Measurements from ENCODE around the gene RPS6KA2.

- TF ChIP-seq, protein P1, sequence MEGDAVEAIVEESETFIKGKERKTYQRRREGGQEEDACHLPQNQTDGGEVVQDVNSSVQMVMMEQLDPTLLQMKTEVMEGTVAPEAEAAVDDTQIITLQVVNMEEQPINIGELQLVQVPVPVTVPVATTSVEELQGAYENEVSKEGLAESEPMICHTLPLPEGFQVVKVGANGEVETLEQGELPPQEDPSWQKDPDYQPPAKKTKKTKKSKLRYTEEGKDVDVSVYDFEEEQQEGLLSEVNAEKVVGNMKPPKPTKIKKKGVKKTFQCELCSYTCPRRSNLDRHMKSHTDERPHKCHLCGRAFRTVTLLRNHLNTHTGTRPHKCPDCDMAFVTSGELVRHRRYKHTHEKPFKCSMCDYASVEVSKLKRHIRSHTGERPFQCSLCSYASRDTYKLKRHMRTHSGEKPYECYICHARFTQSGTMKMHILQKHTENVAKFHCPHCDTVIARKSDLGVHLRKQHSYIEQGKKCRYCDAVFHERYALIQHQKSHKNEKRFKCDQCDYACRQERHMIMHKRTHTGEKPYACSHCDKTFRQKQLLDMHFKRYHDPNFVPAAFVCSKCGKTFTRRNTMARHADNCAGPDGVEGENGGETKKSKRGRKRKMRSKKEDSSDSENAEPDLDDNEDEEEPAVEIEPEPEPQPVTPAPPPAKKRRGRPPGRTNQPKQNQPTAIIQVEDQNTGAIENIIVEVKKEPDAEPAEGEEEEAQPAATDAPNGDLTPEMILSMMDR (IDR thresholded peaks at IDR 0.05): no peak
- TF ChIP-seq ZFX (IDR thresholded peaks at IDR 0.05; ENCODE audit: borderline replicate concordance): no peak
Observed at GRCh38 chr6:166386111-166386510, 240.9 kb downstream of the RPS6KA2 start.

Measured in 22Rv1 (cell line).